Measurements from ENCODE around the gene DPPA2.

DPPA2 gene

GRCh38 chr3:109325109-109325508, 8.8 kb upstream of the DPPA2 start:
- DNase-seq: no peak

DNA sequence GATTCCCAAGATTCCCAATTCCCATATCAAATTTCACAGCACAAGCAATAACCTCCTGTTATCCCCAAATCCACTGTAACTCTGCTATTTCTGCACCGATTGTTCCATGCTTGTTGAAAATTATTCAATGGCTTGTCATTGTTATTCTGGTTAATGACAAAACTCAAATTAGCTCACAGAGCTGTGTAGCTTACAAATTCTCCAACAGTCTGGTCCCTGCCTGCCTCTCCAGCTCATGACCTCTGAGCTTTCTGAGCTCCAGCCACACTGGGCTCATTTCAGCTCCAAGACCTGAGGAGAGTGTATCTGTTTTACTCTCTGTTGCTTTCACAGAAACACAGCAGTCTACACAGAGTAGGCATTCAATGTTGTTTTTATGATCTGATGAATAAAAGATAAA, 3.3 kb downstream of the DPPA2 start:
- no peak for DNase-seq

GRCh38 chr3:109297496-109297895, 18.8 kb downstream of the DPPA2 start:
- no peak for DNase-seq

- DNase-seq: no peak
Observed at GRCh38 chr3:109284071-109284470, 32.2 kb downstream of the DPPA2 start.

GRCh38 chr3:109278546-109278945, 37.8 kb downstream of the DPPA2 start:
- no peak for DNase-seq

GRCh38 chr3:109278141-109278540, 38.2 kb downstream of the DPPA2 start:
- DNase-seq: no peak

DNA sequence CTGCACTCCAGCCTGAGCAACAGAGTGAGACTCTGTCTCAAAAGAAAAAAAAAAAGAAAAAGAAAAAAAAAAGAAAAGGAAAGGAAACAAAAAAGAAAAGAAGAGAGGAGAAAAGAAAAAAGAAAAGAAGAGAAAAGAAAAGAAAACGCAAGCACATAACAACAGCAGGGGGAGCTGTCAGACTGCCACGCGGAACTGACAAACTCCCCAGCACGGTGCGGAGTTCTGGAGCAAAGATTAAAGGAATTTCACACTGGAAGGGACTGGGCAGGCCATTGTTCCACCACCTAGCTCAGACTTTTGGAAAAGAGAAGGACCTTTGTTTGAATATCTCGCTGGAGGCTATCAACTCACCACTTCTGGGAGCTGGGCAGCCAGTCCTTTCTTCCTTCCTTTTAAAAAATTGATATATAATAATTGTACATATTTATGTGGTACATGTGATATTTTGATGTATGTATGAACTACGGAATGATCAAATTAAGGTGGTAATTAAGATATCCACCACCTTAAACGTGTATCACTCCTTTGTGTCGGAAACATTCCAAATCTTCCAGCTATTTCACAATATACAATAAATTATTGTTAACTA, 40.5 kb downstream of the DPPA2 start:
- DNase-seq: no peak

GRCh38 chr3:109270779-109271178, 45.5 kb downstream of the DPPA2 start:
- DNase-seq: no peak

GRCh38 chr3:109269577-109270275, 46.6 kb downstream of the DPPA2 start:
- DNase-seq: no peak

GRCh38 chr3:109268181-109268580, 48.1 kb downstream of the DPPA2 start:
- DNase-seq: no peak

DNA sequence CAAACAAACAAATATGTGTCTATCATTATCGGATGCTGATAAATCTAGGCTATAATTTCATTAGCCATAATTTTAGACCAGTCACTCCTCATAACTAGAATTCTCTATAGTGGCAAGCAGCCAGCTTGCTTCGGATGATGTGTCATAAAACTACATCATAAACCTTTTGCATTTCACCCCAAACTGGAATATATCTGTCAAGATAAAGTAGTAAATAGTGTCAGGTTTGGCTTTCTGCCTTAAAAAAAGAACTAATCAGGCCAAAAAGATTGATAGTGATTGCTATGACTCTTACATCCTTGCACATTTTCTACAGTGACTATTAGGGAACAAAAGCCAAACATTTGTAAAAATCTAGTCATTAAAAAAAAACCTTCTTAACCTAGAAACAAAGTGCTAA, 51.0 kb downstream of the DPPA2 start:
- DNase-seq: no peak

GRCh38 chr3:109257269-109257668, 59.0 kb downstream of the DPPA2 start:
- DNase-seq: no peak

- no peak for DNase-seq
Observed at GRCh38 chr3:109254770-109255169, 61.5 kb downstream of the DPPA2 start.

GRCh38 chr3:109252641-109253040, 63.7 kb downstream of the DPPA2 start:
- DNase-seq: no peak

Measured in NCI-H1694 (cell line).